ENCODE results near the gene TMTC4.
A peak's percentile ranks its signal among the peaks of the same experiment; 100 is the strongest.
"Not testable (repeated sequence)": the region's sequence is repeated elsewhere in the genome, so short reads cannot be mapped to it uniquely, and the experiment has no call there.

The TMTC4 gene, protein sequence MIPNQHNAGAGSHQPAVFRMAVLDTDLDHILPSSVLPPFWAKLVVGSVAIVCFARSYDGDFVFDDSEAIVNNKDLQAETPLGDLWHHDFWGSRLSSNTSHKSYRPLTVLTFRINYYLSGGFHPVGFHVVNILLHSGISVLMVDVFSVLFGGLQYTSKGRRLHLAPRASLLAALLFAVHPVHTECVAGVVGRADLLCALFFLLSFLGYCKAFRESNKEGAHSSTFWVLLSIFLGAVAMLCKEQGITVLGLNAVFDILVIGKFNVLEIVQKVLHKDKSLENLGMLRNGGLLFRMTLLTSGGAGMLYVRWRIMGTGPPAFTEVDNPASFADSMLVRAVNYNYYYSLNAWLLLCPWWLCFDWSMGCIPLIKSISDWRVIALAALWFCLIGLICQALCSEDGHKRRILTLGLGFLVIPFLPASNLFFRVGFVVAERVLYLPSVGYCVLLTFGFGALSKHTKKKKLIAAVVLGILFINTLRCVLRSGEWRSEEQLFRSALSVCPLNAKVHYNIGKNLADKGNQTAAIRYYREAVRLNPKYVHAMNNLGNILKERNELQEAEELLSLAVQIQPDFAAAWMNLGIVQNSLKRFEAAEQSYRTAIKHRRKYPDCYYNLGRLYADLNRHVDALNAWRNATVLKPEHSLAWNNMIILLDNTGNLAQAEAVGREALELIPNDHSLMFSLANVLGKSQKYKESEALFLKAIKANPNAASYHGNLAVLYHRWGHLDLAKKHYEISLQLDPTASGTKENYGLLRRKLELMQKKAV

DNA sequence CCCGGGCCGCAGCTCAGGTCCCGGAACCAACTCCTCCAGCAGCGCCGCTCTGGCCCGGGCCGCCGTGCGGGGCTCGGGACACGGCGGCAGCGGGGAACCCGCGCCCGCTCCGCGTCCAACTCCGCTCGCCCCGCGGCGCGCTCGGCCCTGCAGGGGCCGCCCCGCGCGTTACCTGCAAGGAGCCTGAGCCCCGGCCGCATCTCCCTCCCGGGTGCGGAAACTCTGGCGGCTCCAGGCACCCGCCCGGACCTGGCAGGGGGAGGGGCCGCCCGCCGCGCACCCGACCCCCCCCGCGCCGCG lies at the start of gene TMTC4:
TMTC4 (minus strand) TSS at position 224 of the 300 bp plus-strand sequence. CDS start 4,433 bp downstream, outside the sequence.
- DNase-seq = peak in 6 of 56 donors; percentile 73 to 89 (median 82)

DNA sequence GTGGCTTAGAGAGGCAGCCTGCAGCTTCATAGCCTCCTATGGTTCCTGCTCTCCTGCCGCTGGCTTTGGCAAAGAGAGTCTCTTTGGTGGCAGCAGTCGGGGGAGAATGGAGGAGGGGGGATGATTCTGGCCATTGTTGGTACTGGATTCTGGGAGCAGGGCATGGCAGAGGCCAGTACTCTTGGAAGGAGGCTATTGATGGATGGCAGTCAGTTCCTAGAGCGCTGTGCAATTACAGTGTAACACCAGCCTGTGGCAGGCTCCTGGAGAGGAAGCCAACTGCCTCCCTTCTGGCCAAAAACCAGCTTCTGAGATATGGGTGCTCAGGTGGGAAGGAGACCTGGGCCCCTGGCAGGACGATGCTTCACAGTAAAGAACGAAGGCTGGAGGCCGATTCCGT lies 47.9 kb upstream of the TMTC4 start:
- peak in 8 of 56 donors; percentile 1 to 15 (median 4) for DNase-seq

DNA sequence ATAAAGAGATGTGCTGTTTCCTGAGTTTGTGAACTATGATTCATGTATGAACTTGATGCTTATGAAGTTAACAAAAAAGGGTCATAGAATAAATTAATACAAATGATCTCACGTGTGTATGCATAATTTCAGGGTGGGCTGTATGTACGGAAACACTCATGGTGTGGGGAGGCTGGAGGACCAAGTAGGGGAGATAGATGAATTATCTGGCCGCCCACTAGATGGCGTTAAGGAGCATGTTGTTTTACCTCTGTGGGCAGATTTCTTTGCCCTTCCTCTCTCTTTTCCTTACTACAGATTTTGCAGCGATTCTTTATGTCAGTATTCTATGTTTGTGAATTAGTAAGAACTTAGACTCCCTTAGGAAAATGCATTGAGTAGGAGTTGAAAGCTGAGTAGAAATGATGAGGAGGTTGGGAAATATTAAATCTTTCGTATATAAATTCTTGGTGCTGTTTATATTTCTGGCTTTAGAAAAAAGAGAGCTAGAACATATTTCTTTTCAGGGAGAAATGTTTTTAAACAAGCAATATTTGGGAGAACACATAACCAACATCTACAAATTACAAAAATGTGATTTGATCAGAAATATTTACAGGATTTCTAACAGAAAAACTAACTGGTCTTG lies 47.4 kb upstream of the TMTC4 start:
- DNase-seq = peak in 39 of 56 donors; percentile 2 to 84 (median 16)

DNA sequence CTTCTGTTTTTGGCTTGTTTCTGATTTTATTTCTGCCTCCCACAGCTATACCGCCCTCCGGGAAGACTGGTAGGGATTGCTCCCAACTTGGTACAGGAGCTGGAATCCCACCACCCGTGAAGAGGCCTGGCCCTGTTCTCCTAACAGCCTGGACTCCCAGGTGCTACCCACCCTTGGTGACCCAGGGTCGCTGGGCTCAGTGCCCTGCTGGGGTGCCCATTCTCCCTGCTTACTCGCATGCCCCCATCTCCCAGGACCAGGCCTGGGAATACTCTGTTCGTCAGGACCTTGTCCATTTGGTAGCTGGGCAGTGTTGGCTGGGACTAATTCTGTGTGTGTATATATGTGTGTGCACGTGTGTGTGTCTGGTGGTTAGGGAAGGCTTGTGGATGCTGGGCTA lies 41.0 kb upstream of the TMTC4 start:
- DNase-seq = no peak

DNA sequence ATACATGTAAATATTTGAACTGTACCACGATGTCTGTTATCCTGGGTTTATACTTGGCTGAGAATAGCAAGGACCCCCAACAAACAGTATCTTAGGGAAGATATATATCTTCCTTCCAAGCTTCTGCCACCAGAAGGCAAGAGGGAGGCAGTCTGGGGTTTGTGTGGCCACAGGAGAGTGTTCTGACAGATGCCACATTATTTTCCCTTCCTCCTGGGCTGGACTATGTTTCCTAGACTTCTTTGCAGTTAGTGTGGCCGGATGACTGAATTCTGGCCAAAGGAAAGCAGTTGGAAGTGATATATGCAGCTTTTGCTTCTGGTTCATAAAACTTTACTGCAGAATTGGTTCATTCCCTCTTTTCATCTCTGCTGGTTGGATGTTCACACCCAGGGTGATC lies 39.9 kb upstream of the TMTC4 start:
- DNase-seq = no peak

DNA sequence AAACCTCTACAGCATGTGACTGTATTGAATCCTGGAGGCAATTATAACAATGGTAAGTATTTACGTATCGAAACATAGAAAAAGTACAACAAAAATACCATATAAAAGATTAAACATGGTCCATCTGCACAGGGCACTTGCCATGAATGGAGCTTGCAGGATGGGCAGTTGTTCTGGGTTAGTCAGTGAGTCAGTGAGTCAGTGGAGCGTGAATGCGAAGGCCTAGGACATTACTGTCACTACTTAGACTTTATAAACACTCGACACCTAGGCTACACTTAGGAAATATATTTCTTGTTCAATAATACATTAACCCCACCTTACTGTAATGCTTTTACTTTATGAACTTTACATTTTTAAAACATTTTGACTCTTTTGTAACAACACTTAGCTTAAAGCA lies 35.6 kb upstream of the TMTC4 start:
- DNase-seq = no peak

DNA sequence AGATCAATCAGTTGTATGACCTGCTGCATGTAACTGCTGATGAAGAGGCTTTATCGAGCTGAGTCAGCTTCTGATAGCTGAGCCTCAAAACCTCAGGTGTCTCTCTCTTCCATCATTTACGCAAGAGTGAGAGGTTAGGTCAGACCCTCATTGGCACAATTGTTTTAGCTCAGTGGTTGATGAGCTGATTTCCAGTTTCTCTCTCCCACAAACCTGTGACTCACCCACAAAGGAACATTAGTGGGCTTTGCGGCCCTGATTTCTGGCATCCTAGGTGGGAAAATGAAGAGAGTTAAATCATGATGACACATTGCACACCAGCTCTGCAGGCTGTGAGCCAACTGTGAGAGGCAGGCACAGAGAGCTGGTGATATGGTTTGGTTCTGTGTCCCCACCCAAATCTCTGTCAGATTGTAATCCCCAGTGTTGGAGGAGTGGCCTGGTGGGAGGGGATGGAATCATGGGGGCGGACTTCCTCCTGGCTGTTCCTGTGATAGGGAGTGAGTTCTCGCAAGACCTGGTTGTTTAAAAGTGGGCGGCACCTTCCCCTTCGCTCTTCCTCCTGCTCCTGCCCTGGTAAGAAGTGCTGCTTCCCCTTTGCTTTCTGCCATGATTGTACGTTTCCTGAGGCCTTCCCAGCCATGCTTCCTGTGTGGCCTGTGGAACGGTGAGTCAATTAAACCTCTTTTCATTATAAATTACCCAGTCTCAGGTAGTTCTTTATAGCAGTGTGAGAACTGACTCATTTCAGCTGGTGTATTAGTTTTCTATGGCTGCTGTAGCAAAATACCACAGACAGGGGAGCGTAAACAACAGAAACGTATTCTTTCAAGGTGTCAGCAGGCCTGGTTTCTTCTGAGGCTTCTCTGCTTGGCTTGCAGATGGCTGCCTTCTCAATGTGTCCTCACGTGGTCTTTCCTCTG lies 33.5 kb upstream of the TMTC4 start:
- peak in 3 of 56 donors; percentile 9 to 18 (median 16) for DNase-seq

DNA sequence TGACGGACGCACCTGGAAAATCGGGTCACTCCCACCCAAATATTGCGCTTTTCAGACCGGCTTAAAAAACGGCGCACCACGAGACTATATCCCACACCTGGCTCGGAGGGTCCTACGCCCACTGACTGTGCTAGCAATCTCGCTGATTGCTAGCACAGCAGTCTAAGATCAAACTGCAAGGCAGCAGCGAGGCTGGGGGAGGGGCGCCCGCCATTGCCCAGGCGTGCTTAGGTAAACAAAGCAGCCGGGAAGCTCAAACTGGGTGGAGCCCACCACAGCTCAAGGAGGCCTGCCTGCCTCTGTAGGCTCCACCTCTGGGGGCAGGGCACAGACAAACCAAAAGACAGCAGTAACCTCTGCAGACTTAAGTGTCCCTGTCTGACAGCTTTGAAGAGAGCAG lies 23.7 kb upstream of the TMTC4 start:
- DNase-seq = not testable (repeated sequence)

DNA sequence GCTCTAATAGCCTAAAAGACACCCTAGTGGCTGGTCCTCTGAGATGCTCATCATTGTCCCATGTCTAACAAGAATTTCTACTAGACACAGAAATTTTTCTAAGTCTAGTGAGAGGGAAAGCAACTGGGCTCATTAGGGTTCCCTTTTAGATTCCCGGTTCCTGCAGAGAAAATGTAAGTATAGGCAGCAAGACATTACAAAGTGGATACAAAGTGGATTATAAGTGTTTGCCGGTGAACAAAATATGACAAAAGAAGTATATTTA lies 20.8 kb upstream of the TMTC4 start:
- no peak for DNase-seq

DNA sequence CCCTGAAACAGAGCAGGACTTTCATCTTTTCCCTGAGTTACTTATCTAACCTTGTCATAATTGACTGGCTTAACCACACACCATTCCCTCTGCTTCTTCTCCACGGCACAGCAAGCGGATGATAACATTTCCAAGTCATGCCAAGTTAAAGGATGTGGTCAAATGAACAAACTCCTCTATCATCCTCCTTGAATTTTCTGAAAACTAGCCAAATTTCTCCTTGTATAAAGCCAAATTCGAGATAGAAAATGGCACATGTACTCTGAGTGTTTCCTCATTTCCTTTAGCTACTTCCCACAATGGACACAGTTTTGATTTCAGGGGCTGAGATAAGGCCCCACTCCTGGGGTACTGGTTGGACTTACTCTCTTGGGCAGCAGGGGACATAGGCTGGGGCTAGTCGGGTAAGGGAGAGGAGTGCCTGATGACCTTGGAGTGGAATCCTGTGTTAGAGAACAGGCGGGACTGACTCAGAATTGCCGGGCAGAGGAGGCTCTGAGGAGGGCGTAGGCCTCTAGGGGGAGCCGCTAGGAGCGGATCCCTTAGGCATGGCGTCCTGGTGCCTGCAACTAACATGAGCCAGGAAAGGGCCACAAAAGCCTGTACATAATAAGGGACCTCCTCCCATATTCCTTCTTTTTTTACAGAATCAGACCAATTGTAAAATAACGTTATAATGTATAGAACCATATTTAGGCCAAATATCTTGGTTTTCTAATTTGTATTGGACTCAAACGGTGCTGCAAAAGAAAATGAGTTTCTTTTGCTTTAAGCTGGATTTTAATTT lies 20.3 kb upstream of the TMTC4 start:
- peak in 11 of 56 donors; percentile 4 to 37 (median 17) for DNase-seq

DNA sequence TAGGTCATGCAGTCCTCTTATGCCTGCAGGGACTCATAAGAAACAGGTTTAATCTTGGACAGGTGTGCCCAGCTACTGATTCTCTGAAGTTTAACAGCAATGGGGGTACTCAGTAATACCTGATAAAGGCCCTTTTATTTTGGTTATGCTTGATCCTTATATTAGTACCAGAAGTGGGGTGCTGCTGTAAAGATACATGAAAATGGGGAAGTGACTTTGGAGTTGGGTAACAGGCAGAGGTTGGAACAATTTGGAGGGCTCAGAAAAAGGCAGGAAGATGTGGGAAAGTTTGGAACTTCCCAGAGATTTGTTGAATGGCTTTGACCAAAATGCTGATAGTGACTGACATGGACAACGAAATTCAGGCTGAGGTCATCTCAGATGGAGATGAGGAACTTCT lies 14.6 kb upstream of the TMTC4 start:
- no peak for DNase-seq

DNA sequence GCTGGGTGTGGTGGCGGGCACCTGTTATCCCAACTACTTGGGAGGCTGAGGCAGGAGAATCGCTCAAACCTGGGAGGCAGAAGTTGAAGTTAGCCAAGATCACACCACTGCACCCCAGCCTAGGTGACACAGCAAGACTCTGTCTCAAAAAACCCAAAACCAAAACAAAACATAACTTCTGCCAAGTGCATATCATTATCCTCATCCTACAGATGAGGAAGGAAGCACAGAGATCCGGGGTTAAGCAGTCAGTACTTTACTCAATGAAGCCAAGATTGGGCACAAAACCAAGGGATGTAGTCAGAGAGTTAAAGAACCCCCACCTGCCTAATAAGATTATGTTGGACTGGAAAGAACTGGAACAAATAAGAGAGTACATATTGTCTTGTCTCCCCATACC lies 5.5 kb upstream of the TMTC4 start:
- DNase-seq = no peak

DNA sequence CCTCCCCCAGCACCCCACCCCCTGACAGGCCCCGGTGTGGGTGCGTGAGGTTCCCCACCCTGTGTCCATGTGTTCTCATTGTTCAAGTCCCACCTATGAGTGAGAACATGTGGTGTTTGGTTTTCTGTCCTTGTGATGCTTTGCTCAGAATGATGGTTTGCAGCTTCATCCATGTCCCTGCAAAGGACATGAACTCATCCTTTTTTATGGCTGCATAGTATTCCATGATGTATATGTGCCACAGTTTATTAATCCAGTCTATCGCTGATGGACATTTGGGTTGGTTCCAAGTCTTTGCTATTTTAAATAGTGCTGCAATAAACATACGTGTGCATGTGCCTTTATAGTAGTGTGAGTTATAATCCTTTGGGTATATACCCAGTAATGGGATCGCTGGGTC lies 2.5 kb upstream of the TMTC4 start:
- not testable (repeated sequence) for DNase-seq

DNA sequence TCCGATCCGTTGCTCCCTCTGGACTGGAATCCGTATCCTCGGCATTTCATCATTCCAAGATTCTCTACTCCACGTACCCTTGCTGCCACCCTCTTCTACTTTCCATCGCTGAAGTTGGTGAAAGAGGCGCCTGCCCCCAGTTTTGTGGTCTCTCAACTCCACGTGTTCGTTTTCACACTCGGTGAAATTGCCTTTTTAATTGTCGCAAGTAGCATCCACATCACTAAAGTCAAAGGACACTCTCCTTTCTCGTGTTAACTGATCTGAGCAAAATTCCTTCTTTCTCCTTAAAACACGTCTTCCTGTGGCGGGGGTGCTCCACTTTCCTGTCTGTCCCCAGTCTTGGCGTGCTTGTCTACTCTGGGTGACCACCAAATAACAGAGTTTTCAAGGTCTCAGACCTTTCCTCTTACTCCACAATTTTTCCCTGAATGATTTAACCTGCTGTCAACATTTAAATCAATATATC lies 1.1 kb upstream of the TMTC4 start:
- peak in 1 of 56 donors; percentile 56 for DNase-seq

DNA sequence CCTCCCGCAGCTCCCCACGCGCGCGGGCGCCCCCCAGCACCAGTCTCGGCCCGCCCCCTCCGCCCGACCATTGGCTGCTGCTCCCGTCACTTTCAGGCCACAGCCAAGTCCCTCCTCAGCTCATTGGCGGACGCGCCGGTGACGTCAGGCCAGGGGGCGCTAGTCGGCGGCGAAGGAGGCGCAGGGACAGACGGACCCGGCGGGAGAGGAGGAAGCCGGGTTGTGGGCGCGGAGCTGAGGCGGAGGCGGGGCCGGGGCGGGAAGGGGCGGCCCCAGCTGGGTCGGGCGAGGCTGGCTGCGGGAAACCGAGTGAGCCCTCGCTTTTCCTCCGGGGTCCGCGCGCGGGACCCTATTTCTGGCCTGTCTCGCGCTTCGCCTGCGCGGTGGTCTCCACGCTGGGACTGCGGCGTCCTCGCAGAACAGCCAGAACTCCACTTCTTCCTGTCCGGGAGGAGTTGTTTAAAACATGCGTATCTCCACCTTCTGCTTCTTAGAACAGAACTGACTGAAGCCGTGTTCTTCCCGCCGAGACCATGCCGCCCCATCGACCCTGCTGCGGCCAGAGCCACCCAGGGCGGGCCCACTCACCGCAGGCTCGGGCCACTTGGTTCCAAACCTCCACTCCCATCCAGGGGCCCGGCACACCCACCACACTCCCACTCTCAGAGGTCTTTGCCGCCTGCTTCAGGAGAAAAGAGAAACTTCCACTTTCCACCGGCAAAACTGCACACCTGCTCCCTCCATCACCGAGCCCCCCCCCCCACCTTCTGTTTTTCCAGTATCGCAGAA lies 471 bp upstream of the TMTC4 start:
- peak; percentile 93 to 100 (median 99) for DNase-seq

DNA sequence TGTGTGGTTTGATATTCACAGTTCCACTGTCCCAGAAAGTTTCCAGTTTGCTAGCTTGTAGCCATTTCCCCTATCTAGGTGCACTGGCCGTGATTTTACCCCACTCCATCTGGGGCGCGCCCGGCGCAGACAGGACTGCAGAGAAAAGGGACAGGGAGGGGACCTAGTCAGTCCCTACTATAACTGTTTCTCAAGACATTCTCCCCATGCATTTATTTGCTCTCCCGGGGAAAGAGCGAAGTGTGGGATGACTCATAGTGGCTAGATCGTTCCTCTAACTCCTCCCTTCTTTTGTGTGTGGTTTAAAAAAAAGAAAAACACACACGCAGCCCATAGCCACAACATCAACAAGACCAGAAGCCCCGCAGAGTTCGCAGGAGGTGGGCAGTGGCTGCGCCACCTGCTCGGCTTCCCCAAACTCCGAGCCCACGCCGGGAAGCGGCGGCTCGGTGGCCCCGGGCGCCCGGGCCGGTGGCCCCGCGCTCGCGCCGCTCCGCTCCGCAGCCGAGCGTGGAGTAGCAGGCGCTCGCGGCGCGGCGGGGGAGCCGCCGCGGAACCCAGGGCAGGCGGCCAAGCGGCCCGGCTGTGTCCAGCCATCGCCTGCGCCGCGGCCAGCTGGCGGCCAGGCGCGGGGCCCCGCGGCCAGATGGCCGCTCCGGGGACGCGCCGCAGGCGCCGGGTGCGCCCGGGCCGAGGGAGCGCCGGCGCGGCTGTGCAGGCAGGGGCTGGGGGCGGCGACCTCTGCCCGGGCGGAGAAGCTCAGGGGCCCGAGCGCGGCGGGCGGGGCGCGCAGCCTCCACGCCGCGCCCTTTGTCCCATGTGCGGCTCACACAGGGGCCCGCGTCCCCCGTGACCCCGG lies 653 bp downstream of the TMTC4 start:
- DNase-seq = peak in 44 of 56 donors; percentile 19 to 84 (median 58)

DNA sequence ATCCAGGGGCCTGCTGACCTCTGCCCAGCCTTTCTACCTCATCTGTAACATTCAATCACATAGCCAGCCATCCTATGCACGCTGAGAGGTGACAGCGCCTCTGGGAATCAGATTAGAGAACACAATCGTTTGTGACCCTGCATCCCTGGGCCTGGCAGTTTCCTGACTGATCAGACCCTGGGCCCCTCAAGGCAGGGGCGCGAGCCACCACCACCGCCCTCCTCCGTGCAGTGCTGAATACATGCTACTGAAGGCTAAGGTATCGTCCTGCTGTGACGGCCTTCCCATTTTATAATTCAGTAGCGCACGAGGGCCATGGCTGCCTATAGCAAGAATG lies 1.3 kb downstream of the TMTC4 start:
- DNase-seq = peak in 3 of 56 donors; percentile 56 to 73 (median 59)

DNA sequence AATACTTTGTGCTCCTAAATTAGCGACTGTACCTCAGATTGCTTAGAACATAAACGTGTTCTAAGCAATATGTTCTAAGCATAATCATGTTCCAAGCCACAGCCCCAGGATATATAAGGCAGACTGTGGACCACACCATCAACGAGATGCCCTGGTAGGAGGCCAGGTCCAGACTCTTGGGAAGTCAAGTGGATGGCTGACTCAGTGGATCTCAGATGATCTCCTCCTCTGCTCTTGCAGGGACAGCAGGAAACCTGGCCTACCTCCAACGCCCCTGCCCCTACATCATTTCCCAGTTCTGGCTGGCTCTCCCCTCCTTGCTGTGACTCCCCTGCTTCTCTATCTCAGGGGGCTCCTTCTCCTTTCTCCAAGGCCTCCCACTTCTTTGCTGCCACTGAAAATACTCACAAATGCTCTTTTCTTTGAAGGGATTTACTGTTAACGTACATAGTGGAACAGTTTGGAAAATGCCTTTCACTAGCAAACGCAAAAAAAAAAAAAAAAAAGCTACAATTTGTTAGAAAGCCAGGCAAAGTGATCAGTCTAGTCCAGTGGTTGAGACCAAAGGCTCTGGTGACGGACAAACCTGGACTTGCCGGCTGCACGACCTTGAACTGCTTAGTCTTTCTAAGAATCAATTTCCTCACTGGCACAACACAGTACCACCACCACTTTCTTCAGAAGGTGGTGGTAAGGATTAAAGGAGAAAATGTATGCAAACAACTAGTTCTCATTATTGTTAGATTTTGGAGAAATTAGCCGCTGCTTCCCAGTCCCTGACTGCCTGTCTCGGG lies 3.0 kb downstream of the TMTC4 start:
- DNase-seq = no peak

Data from nucleus accumbens (tissue), 56 donors.